Liver (tissue), 3 donors: Measurements from ENCODE around the gene GRIN2A.

ENCODE experiments used
- CTCF ChIP-seq: fragments of 150-350 bp; IDR thresholded peaks from 2 replicates; pipeline ENCODE4 v1.5.1; 2017; ENCODE audit warnings: improper control_type of control experiment, low read depth, low read length; ENCODE audit not compliant: missing input control
- GABPA ChIP-seq, 2 donors: IDR thresholded peaks in 1 of 2; conservative IDR thresholded peaks in 1 of 2; 2 replicates each; pipeline ENCODE4 v1.6.1; 2016; ENCODE audit warnings: antibody characterized with exemption in 2 of 2, mild to moderate bottlenecking in 1 of 2, moderate library complexity in 1 of 2
- MAX ChIP-seq: IDR thresholded peaks from 2 replicates; pipeline ENCODE4 v1.6.1; 2016; ENCODE audit warnings: antibody characterized with exemption
- NR2F2 ChIP-seq: IDR thresholded peaks from 2 replicates; pipeline ENCODE4 v1.6.1; 2016; ENCODE audit warnings: antibody characterized with exemption
- RAD21 ChIP-seq, 2 donors: IDR thresholded peaks; 2 replicates each; pipeline ENCODE4 v1.6.1; 2016; ENCODE audit warnings: antibody characterized with exemption in 2 of 2, mild to moderate bottlenecking in 2 of 2
- TAF1 ChIP-seq: conservative IDR thresholded peaks from 2 replicates; pipeline ENCODE4 v1.6.1; 2016; ENCODE audit warnings: antibody characterized with exemption, mild to moderate bottlenecking
- ZBTB33 ChIP-seq: IDR thresholded peaks from 2 replicates; pipeline ENCODE4 v1.6.1; 2016; ENCODE audit warnings: antibody characterized with exemption
- donor health status: healthy.
- donor health status: healthy.

GRCh38 chr16:9837481-9837880, 344.7 kb downstream of the GRIN2A start:
- TF ChIP-seq CTCF (no peak), RAD21 (IDR thresholded peaks at IDR 0.05) (no peak), ZBTB33 (no peak), TAF1 (no peak), GABPA (IDR thresholded peaks at IDR 0.05 in 1 of 2, conservative IDR thresholded peaks at IDR 0.05 in 1 of 2) (no peak), NR2F2 (no peak), MAX (no peak)
